ENCODE data around the gene B4GALT2. TPM values are rescaled to one million over a fixed set of nuclear protein-coding genes. Genes with fewer than 3 reads are reported as not detected.

Gene B4GALT2
- total and polyA plus RNA-seq, 2 experiments from 2014 or later: 81.6 to 97.4 TPM

DNA sequence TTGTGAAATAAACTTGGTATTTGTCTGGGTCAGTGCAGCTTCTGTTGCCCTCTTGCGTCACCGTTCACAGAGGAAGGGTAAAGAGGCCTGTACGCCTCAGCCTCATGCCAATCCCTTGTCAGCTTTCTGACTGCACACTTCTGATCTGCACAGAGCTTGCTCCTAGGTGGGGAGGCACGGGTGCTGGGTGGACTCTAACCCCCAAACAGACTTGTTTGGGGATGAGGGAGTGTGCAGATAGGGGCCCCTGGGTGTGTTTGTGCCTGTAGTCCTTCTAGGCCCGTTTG lies 803 bp upstream of the B4GALT2 start:
- peaks cover 11% of the 10 kb centered on the region for H3K36me3 ChIP-seq
- peak overlapping the region; percentile 72 for H3K4me3 ChIP-seq
- no peaks in the 10 kb centered on the region for H3K4me1 ChIP-seq (ENCODE audit: low read depth)
- no peak overlapping the region for H3K27ac ChIP-seq
- DNase-seq (ENCODE audit: low read depth in 1 of 2, low spot score in 1 of 2): no peak
- no peaks in the 10 kb centered on the region for H3K27me3 ChIP-seq
- H3K9me3 ChIP-seq (ENCODE audit: low read depth): no peaks in the 10 kb centered on the region
- TF ChIP-seq, protein P1, sequence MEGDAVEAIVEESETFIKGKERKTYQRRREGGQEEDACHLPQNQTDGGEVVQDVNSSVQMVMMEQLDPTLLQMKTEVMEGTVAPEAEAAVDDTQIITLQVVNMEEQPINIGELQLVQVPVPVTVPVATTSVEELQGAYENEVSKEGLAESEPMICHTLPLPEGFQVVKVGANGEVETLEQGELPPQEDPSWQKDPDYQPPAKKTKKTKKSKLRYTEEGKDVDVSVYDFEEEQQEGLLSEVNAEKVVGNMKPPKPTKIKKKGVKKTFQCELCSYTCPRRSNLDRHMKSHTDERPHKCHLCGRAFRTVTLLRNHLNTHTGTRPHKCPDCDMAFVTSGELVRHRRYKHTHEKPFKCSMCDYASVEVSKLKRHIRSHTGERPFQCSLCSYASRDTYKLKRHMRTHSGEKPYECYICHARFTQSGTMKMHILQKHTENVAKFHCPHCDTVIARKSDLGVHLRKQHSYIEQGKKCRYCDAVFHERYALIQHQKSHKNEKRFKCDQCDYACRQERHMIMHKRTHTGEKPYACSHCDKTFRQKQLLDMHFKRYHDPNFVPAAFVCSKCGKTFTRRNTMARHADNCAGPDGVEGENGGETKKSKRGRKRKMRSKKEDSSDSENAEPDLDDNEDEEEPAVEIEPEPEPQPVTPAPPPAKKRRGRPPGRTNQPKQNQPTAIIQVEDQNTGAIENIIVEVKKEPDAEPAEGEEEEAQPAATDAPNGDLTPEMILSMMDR (IDR thresholded peaks at IDR 0.05; ENCODE audit: low read depth, low read length): no peak

DNA sequence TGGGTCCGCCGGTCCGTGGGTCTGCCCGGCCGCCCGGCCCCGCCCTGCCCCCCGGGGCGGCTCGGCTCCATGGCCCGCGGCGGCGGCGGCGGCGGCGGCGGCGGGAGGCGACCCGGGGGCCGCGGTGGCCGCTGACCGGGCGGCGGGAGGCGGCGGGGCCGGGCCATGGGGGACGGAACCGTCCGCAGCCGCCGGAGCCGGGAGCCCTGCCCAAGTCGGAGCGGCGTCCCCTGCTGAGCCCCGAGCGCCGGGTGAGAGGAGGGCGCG lies 184 bp downstream of the B4GALT2 start:
- H3K27ac ChIP-seq: no peak overlapping the region

DNA sequence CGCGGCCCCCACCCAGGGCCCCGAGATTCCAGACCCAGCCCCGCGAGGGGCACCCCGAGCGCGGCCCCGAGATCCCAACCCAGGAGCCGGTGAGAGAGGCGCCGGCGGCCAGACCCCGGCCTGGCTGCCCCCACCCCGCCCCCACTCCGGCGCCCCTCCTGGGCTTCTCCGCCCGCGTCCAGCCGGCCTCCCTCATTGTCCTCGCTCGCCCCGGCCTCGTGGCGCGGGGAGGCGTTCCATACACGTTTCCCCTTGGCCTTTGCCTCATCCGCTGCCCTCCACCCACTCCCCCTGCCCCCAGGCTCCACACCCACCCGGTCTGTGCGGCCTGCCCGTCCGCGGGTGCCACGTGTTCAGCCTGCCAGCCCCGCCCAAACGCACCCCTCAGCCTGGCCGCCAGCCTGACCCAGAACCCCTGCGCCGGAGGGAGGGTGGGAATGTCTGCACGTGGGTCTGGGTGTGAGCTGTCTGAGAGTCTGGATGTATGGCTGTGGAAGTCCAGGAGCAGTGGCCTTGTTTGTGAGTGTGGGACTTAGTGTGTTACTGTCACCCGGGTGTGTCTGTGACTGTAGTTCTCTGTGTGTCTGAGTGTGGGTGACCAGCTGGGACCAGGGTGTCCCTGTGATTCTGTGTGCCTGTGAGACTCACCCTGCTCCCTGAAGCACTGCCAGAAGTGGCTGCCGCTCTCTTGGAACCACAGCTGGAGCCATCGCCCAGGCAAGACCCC lies 681 bp downstream of the B4GALT2 start:
- peak; percentile 36 to 63 for DNase-seq (ENCODE audit: low read depth in 1 of 2, low spot score in 1 of 2)
- Histone ChIP-seq H3K36me3 (peaks cover 11% of the 10 kb centered on the region), H3K27me3 (no peaks in the 10 kb centered on the region), H3K9me3 (ENCODE audit: low read depth) (no peaks in the 10 kb centered on the region), H3K27ac (no peak overlapping the region), H3K4me1 (ENCODE audit: low read depth) (no peaks in the 10 kb centered on the region), H3K4me3 (peak overlapping the region; percentile 92)
- TF ChIP-seq, protein P1 (IDR thresholded peaks at IDR 0.05; ENCODE audit: low read depth, low read length): no peak

More for the DNA sequence above, 184 bp downstream of the B4GALT2 start:
- peak in 1 of 2 donors; percentile 29 for DNase-seq (ENCODE audit: low read depth in 1 of 2, low spot score in 1 of 2)
- Histone ChIP-seq H3K4me3 (peak overlapping the region; percentile 92), H3K9me3 (ENCODE audit: low read depth) (no peaks in the 10 kb centered on the region), H3K36me3 (peaks cover 11% of the 10 kb centered on the region), H3K4me1 (ENCODE audit: low read depth) (no peaks in the 10 kb centered on the region), H3K27me3 (no peaks in the 10 kb centered on the region)
- TF ChIP-seq, protein P1 (IDR thresholded peaks at IDR 0.05; ENCODE audit: low read depth, low read length): no peak

DNA sequence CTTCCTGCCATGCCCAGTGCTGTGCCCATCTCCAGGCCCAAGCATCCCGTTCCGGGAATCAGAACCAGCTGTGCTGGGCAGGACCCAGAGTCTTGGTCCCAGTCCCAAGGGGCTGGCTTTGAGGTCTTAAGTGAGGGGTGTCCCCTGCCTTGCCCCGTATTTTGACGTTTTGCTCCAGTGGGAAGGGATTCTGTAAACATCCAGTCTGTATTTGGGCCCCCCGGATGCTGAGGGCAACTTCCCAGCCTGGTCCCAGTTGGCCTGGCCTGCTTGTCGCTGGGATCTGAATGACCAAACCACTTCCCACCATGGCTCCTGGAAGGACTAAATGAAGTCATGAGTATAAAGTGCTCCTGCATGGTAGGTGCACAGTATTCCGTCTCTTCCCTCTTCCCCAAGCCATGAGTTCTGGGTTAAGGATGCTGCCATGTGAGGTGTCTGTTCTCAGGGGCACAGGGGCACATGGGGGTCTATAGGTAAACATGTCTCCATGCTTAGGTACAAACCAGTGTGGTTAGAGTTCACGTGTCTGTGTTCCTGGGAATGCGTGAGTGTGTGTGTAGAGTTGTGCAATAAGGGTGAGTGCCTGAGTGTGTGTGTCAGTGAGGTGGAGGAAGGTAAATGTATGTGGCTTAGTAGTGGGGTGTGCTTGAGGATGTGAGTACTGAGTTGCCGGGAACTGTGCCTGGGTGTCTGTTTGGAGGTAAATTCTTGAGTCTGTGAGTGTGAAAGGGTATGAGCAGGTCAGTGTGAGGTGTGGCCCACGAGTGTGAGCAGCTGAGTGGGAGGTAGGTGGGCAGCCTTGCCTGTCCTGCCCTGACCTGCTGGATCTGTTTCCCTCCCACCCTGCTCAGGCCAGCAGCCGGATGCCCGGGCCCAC lies 1.5 kb downstream of the B4GALT2 start:
- TF ChIP-seq, protein P1 (IDR thresholded peaks at IDR 0.05; ENCODE audit: low read depth, low read length): no peak
- no peaks in the 10 kb centered on the region for H3K27me3 ChIP-seq
- H3K4me3 ChIP-seq: peak overlapping the region; percentile 92
- no peak overlapping the region for H3K27ac ChIP-seq
- no peaks in the 10 kb centered on the region for H3K9me3 ChIP-seq (ENCODE audit: low read depth)
- no peaks in the 10 kb centered on the region for H3K4me1 ChIP-seq (ENCODE audit: low read depth)
- DNase-seq (ENCODE audit: low read depth in 1 of 2, low spot score in 1 of 2): peak in 1 of 2 donors; percentile 37
- peaks cover 11% of the 10 kb centered on the region for H3K36me3 ChIP-seq

DNA sequence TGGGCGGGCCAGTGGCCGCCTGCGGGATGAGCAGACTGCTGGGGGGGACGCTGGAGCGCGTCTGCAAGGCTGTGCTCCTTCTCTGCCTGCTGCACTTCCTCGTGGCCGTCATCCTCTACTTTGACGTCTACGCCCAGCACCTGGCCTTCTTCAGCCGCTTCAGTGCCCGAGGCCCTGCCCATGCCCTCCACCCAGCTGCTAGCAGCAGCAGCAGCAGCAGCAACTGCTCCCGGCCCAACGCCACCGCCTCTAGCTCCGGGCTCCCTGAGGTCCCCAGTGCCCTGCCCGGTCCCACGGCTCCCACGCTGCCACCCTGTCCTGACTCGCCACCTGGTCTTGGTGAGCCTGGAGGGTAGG lies 2.1 kb downstream of the B4GALT2 start:
- no peaks in the 10 kb centered on the region for H3K9me3 ChIP-seq (ENCODE audit: low read depth)
- no peaks in the 10 kb centered on the region for H3K4me1 ChIP-seq (ENCODE audit: low read depth)
- H3K4me3 ChIP-seq: no peak overlapping the region
- H3K36me3 ChIP-seq: peaks cover 11% of the 10 kb centered on the region
- H3K27me3 ChIP-seq: no peaks in the 10 kb centered on the region
- no peak for DNase-seq (ENCODE audit: low read depth in 1 of 2, low spot score in 1 of 2)
- H3K27ac ChIP-seq: no peak overlapping the region
- TF ChIP-seq, protein P1 (IDR thresholded peaks at IDR 0.05; ENCODE audit: low read depth, low read length): no peak

Measured in cardiac muscle cell (in vitro differentiated cells and primary cell).